Panc1 (cell line): Measurements from ENCODE around the gene CFAP77. TPM values are rescaled to one million over a fixed set of nuclear protein-coding genes. Genes with fewer than 3 reads are reported as not detected.

Source experiments
- ATAC-seq: fragments of 200-7000 bp; cut with Tn5 transposase; 2 replicates; pipeline ENCODE4 v1.9.1; 2020; ENCODE audit warnings: mild to moderate bottlenecking, moderate library complexity
- BruUV-seq: library from RNA; stranded (reverse); fragments of 400-500 nt; replicated peaks from 2 replicates; lab custom pipeline; 2021; lab: Mats Ljungman, UMichigan
- CTCF ChIA-PET: fragments of 300-600 bp; sonication (Branson Sonifier 250); formaldehyde crosslinking; loops from one replicate; lab custom pipeline; 2022; ENCODE audit warnings: antibody characterized with exemption; lab: Charles Lee
- POLR2A ChIA-PET: fragments of 300-600 bp; sonication (Branson Sonifier 250); formaldehyde crosslinking; loops from one replicate; lab custom pipeline; 2022; ENCODE audit warnings: antibody characterized with exemption; lab: Charles Lee
- DNase-seq: peaks from one replicate; pipeline ENCODE4 v3.0.0-alpha.2; 2010; ENCODE audit warnings: low read depth, low spot score
- H3K27ac ChIP-seq: 2 replicates; pipeline ENCODE4 v1.5.1; 2011; ENCODE audit warnings: mild to moderate bottlenecking, low read length, inconsistent platforms
- H3K27me3 ChIP-seq: fragments of 200-500 bp; sonication (Bioruptor generic); 2 replicates; pipeline ENCODE4 v1.6.0; 2014; ENCODE audit warnings: low read length, inconsistent platforms; ENCODE audit not compliant: control insufficient read depth, insufficient read depth
- H3K36me3 ChIP-seq: fragments of 200-500 bp; sonication (Bioruptor generic); 2 replicates; pipeline ENCODE4 v1.5.1; 2014; ENCODE audit warnings: inconsistent platforms, mild to moderate bottlenecking, low read length, moderate library complexity; ENCODE audit not compliant: control insufficient read depth, insufficient read depth
- H3K4me1 ChIP-seq: 2 replicates; pipeline ENCODE4 v1.5.1; 2011; ENCODE audit warnings: inconsistent platforms, mild to moderate bottlenecking, low read length, moderate library complexity; ENCODE audit not compliant: control insufficient read depth, insufficient read depth
- H3K4me3 ChIP-seq, 2 experiments: 2 replicates each; pipeline ENCODE4 v1.5.1; 2011 to 2012; ENCODE audit warnings: low read depth in 2 of 2, low read length in 2 of 2, mild to moderate bottlenecking in 2 of 2, inconsistent platforms in 1 of 2, moderate library complexity in 1 of 2
- H3K9me3 ChIP-seq: fragments of 200-500 bp; sonication (Bioruptor generic); 2 replicates; pipeline ENCODE4 v1.5.1; 2014; ENCODE audit warnings: low read depth, mild to moderate bottlenecking, inconsistent platforms, low read length, moderate library complexity; ENCODE audit not compliant: control insufficient read depth, insufficient read depth
- CTCF ChIP-seq: fragments of 450-650 bp; IDR thresholded peaks from 2 replicates; pipeline ENCODE4 v1.5.1; 2017; ENCODE audit warnings: mild to moderate bottlenecking
- POLR2AphosphoS5 ChIP-seq: IDR thresholded peaks from 2 replicates; pipeline ENCODE4 v1.6.1; 2012; ENCODE audit warnings: mild to moderate bottlenecking, low read depth, low read length, moderate library complexity
- REST ChIP-seq, 2 experiments: IDR thresholded peaks; 2 replicates each; pipeline ENCODE4 v1.6.1; 2011 to 2012; ENCODE audit warnings: low read depth in 2 of 2, control low read depth in 1 of 2, low read length in 1 of 2, mild to moderate bottlenecking in 1 of 2, moderate library complexity in 1 of 2; ENCODE audit not compliant: insufficient read depth in 1 of 2
- SIN3A ChIP-seq: IDR thresholded peaks from 2 replicates; pipeline ENCODE4 v1.6.1; 2012; ENCODE audit warnings: low read depth, mild to moderate bottlenecking, low read length, moderate library complexity, borderline replicate concordance; ENCODE audit not compliant: insufficient read depth
- TCF7L2 ChIP-seq: IDR thresholded peaks from 2 replicates; pipeline ENCODE4 v1.6.1; 2011; ENCODE audit warnings: mild to moderate bottlenecking, low read depth, low read length, inconsistent platforms
- in situ Hi-C: cut with HindIII; loops from 2 replicates; pipeline ENCODE4 v1.10.0; 2016; ENCODE audit warnings: low sequenced_read_pairs, low pct_unique_long_range_greater_than_20kb
- intact Hi-C: fragments of 100-400 bp; cut with micrococcal nuclease; formaldehyde crosslinking; loops from one replicate; pipeline ENCODE4 v1.10.0; 2022; ENCODE audit not compliant: unreplicated experiment
- total RNA-seq: library from RNA; stranded (reverse); gene quantifications from one replicate; pipeline ENCODE4 v1.2.1, GENCODE V29; 2021; ENCODE audit not compliant: unreplicated experiment

Gene CFAP77
- total RNA-seq, 1 experiment from 2014 or later = not detected

GRCh38 chr9:132578367-132578932 is 168.4 kb downstream of the CFAP77 start:
- intact Hi-C loops (no loop called here), in situ Hi-C loops (no loop called here)
- TF ChIP-seq SIN3A (no peak), REST (IDR thresholded peaks at IDR 0.05; ENCODE audit: insufficient read depth in 1 of 2, low read depth in 2 of 2, low read length in 1 of 2) (no peak), TCF7L2 (no peak), POLR2AphosphoS5 (no peak), CTCF (no peak)
- Histone ChIP-seq H3K4me1 (no peaks in the 10 kb centered on the region), H3K36me3 (no peaks in the 10 kb centered on the region), H3K27me3 (peaks cover 8% of the 10 kb centered on the region; the same call in 1 of the 2 replicates), H3K9me3 (no peaks in the 10 kb centered on the region), H3K4me3 (no peak overlapping the region), H3K27ac (no peak overlapping the region)
- ChIA-PET POLR2A (no interaction called here), CTCF (no interaction called here)
- ATAC-seq = no peak
- no peak for DNase-seq
- no TSS peak for BruUV-seq

- BruUV-seq = no TSS peak
- Histone ChIP-seq H3K4me1 (no peaks in the 10 kb centered on the region), H3K4me3 (no peak overlapping the region), H3K27me3 (peaks cover 9% of the 10 kb centered on the region; the same call in 1 of the 2 replicates), H3K9me3 (no peaks in the 10 kb centered on the region), H3K27ac (no peak overlapping the region), H3K36me3 (no peaks in the 10 kb centered on the region)
- CTCF ChIA-PET = no interaction called here
- ATAC-seq = no peak
- DNase-seq = no peak
- TF ChIP-seq SIN3A (no peak), POLR2AphosphoS5 (no peak), CTCF (no peak), TCF7L2 (no peak), REST (IDR thresholded peaks at IDR 0.05; ENCODE audit: insufficient read depth in 1 of 2, low read depth in 2 of 2, low read length in 1 of 2) (no peak)
- in situ Hi-C loops = no loop called here
- intact Hi-C loops = no loop called here
- POLR2A ChIA-PET = interaction anchor here (0.5 kb wide), 1 partner anchor 103 kb away, joined by 3 read pairs; no protein-coding TSS in a partner anchor
These were observed 169.4 kb downstream of the CFAP77 start for GRCh38 chr9:132579427-132579798.
